GM19193 (cell line): Measurements from ENCODE around the gene SYT2.

ENCODE experiments used
- POLR2A ChIP-seq: IDR thresholded peaks from 4 replicates; pipeline ENCODE4 v1.6.1; 2011; ENCODE audit not compliant: insufficient read depth, insufficient read length; ENCODE audit errors: extremely low read depth

Gene SYT2

DNA sequence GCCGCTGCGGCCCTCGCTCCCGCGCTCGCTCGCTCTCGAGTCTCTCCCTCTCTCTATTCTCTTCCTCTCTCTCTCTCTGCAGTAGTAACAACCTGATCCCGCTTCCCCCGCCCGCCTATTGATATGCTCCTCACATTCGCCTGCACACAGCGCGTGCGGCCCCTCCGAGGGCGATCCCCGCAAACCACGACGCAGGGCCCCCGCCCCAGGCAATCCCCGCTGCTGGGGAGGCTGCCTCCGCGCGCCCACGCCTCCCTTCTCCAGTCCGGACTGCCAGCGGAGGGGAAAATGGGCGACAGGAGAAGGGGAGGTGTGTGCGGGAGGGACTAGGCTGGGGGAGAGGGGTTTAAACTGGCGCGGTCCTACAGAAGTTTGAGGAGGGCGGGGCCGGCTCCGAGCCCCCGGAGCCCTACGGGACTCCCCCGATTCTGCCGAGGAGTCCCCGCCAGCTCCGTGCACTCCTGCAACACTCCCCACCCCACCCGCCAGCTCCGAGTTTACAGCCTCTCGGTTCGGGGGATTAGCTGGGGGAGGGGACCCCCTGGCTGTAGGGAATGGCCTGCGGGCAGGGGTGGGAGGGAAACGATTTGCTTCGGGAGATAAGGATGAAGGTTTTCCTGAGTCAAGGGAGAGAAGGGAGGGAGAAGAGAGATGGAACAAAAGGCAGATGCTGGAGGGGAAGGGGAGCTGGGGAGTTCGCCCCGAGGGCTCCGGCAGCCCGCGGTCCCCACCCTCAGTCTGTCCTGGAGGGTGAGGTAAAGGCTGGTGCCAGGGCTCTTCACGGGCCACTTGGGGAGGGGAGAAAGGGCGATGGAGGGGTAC, 66.6 kb downstream of the SYT2 start:
- TF ChIP-seq POLR2A: no peak

DNA sequence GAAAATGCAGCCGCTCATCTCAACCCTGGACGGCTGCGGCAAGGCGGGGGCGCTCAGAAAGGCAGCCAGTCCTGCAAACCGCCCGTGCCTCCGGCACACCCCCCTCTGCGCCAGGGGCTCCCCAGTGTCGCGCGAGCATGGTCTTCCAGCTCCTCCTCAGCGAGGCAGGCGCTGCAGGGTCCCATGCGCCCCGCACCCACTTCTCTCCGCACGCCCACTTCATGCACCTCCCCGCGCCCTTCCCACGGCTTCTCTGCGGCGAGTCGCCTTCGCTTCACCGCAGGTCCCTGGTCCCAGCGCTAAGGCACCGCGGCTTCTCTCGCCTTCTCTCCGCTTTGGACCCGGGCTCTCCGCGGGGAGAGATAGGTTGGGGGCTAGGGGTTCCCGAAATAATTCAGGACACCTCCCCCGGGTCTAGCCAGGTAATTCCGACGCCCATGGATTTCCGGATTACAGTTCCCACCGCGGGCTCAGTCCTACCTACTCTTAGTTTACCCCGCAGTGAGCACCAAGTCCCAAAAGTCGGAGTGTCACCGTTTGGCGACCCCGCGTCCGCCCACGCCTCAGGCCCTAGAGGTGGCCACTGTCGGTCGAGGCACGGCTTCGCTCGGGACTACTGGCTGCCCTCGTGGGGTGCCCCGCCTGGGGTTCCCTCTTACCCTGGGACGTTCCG, 67.5 kb downstream of the SYT2 start:
- no peak for TF ChIP-seq POLR2A

- TF ChIP-seq POLR2A: no peak
Measured at GRCh38 chr1:202642212-202642611, 68.0 kb downstream of the SYT2 start.

GRCh38 chr1:202639500-202639899, 70.8 kb downstream of the SYT2 start:
- no peak for TF ChIP-seq POLR2A

DNA sequence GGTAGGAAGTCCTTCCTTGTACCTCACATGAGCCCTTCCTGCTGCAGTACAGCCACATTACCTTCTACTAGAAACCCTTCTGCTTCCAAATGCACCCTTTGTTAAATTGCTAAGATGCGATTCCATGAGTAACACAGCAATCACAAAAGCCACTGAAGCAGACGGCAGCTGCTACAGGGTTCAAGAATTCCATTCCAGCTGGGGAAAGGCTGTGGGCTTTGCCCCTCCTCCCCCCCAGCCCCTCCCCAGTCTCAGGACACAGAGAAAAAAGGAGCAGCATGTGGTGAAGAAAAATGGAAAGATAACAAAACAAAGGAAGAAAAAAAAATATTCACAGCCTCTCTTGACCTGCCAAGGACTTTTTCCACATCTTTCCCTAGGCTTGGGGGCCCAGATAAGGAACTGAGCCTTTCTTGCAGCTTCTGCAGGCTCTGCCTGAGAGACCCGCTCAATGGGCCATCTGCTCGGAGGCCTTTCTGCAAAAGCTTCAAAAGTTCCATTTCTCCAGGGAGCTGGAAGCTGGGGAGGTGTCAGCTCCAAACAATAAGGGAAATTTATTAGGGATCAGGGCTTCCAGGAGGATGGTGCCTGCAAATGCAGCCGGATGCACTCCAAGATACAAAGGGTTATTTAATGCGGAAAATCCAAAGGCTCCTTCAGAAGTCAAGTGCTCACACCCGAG, 72.1 kb downstream of the SYT2 start:
- TF ChIP-seq POLR2A: no peak

DNA sequence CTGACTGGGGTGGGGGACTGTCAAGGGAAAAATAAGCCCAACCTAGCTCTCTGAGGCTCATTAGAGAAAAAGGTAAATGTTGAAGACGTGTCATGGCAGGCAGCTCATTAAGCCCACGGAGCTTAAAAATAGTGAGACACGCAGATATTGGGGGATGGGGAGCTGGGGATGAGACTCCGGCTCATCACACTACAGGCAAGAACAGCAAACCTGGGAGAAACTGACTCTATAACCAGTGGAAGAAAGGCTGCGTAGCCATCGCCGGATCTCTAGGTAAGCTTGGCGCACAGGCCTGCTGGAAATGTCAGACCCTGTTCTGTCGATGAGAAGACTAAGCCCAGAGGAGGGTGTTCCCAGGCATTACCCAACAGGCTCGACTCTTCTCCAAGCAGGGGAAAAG, 78.0 kb downstream of the SYT2 start:
- no peak for TF ChIP-seq POLR2A

DNA sequence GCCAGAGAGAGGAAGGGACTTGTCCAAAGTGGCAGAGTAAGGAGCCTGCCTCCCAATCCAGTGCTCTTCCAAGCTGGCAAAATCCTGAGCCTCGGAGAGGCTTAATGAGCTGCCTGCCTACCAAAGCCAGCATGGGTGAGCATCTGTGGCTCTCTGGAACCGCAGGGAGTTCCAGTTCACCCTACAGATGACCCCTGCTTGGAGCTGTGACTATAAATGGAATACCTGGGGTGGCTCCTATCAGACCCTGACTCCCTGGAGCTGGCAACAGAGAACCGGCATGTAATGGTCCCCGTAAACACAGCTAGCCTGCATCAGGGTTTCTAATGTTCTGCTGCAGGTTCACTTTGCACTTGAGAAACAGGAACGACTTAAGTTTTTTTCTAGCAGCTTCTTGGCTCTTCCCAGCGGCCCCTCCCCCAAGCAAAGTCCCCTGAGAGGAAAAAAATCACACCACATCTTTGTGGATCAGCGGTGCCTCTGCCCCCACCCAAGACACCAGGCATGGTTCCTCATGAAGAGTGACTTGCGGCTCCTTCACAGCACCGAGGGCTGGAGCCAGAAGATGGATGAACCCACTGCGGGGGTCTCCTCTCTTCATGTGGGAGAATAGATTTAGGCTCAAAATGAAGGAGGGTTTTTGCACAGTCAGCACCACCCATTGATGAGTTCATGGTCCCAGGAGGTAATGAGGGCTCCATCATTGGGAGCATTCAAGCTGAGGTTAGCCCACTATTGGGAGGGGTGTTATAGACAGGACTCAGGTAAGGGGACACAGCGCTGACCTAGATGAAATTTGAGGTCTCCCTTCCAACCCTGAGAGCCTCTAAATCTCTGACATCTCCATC, 79.0 kb downstream of the SYT2 start:
- no peak for TF ChIP-seq POLR2A

DNA sequence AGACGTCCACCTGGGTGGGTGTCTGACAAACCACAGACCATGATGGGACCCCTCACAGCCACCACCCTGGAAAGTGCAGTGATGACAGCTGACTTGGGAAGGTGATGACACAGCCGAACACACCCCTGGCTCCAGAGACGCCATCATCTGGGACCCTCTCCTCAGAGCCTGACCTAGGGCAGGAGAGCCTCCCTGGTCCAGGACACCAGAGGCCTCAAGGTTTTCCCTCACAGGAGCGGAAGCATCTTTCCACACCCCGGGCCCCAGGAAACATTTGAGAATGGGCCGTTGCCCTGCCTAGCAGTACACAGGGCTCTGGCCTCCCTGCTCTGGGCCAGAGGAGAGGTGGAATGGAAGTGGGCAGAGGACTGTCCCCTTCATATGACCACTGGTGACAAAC, 79.7 kb downstream of the SYT2 start:
- no peak for TF ChIP-seq POLR2A

DNA sequence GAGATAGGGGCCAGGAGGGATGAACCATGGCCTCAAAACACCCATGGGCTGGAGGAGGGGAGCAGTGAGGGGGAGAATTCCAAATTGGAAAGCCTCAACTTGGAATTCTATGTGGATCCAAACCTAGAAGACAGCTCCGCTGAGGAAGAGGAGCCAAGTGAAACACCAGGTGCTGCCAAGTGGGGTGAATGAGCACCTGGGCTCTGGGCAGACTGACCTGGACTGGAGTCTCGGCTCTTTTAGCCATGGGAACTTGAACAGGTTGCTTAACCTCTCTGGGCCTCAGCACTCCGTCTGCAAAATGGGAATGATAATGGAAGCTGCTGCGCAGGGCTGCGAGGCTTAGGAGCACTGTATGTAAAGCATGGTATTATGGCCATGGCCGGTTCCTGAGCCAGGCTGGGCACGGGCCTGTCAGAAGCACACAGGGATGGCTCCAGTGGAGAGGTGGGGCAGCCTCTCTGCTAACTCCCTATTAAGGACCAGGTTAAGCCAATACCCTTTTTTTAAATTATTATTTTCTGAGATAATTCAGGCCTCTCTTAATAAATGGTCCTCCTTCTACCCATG, 81.5 kb downstream of the SYT2 start:
- no peak for TF ChIP-seq POLR2A

GRCh38 chr1:202627841-202628565, 82.3 kb downstream of the SYT2 start:
- no peak for TF ChIP-seq POLR2A

DNA sequence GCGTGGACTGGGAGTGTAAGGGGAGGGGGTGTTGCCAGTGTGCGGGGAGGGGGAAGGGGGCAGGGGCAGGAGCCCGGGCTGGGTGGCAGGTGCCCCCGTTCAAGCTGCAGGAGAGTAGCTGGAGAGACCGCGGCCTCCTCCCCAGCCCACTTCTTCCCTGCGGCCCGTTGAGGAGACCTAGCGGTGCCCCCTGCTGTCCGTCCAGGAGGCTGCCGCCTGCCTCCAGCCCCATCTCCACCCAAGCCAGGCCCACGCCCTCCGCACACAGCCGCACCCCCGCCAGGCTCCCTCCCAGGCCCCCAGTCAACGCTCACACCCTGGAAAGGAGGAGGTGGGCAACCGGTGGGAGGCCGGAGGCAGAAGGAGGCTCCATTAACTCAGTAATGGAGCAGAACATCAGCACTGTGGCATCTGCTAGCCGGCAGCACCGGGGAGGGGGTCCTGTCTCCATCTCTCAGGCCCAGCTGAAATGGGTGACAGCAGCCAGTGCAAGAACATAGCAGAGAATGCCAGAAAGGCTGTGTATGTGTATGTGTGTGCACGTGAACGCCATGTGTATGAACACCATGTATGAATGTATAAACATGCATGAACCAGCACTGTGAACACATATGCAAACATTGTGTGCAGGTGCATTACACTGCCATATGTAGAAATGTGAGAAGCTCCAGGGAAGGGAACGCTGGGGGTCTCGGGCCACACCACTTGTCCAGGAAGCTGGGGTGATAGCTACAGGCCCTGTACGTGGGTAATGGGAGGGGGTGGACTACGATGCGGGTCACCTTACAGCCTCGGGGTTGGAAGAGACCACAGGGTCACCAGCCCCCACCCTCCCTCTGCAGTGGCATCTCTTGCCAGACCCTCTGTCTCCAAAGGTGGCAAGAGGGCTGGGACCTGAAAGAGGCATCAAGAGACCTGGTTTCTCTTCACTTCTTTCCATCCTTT, 84.6 kb downstream of the SYT2 start:
- TF ChIP-seq POLR2A: no peak

DNA sequence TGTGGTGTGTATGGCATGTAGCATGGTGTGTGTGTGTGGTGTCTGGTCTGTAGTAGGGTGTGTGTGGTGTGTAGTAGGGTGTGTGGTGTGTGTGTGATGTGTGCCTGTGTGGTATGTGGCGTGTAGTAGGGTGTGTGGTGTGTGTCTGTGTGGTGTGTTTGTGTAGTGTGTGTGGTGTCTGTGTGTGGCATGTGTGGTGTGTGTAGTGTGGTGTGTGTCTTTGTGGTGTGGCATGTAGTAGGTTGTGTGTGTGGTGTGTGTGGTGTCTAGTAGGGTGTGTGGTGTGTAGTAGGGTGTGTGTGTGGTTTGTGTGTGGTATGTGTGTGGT, 85.5 kb downstream of the SYT2 start:
- TF ChIP-seq POLR2A: no peak
